ENCODE measurements around the gene STK25.

Gene STK25

GRCh38 chr2:241508240-241509154, at the start of gene STK25:
Gene STK25 (minus strand): TSS chr2:241508584. CDS start chr2:241508035, 549 bp downstream.
- DNase-seq: peak; percentile 99

DNA sequence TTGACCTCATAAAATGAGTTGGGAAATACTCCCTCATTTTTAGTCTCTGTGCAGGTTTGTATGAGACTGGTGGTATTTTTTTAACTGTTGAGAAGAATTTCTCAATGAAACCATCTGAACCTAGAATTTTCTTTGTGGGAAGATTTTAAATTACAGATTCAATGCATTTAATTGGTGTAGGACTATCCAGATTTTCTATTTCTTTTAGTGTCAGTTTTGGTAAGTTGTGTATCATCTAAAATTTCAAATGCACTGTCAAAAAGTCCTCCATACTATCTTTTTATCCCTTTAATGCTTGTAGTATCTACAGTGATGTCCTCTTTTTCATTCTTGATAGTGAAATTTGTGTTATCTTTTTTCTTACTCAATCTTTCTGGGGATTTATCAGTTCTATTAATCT, 48.4 kb upstream of the STK25 start:
- DNase-seq: no peak

DNA sequence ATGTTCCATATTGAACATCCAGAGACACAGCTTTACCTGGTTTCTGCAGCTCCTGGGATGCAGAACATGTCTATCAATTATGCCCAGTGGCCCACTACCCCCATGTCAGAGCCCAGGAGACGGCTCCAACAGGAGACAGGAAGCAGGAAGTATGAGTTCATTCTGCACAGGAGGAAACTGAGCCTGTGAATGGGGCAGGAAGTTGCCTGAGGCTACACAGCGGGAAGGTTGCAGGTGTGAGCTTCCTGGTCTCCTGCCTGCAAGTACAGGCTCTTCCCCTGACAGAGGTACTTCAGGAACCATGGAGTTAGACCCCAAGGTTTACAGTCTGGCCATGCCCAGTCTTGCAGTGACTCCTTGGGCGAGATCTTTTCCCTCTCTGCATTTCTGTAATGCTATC, 47.3 kb upstream of the STK25 start:
- no peak for DNase-seq

DNA sequence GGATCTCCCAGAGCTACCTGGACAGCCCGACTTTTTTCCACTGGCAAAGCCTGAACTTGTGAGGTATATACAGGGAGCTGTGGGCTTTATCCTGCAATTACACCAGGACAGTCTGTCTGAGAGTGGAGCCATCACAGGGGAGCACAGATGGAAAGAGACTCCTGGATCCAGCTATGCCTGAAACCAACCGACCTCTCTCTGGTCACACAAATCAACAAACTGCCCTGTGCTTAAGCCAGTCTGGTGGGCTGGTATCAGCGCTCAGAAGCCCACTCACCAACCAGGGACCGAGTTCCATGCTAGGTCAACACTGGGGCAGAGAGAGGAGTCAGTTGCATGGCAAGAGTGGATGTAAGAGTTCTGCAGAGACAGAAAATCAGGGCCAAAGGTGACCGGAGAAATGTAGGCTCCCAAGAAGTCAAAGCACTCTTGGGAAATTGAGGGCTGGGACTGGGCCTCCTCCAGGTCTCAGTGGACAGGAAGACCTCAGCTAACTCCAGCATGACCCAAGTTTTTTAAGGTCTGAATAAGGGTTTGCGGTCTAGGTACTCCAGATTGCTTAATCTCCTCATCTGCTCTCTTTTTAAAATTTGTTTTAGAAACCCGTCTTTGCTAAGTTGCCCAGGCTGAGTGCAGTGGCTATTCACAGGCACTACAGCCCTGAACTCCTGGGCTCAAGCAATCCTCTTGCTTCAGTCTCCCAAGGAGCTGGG, 46.4 kb upstream of the STK25 start:
- DNase-seq: no peak

DNA sequence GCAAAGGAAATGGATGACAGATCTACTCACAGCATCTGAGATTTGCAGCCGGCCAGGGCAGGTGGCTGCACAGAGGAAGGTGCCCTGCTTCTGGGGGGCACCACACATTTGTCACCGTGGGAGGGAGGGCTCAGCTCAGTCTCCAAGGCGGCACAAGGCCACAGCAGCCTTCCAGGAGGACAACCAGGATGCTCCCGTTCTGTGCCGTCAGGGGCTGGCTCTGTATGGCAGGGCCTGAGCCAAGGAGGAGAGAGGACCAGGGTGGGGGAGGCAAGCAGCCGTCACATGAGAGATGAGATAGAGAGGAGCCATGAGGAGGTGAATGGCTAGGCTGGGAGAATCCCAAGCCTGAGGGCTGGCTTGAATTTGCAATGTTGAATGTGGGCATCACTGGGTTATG, 45.6 kb upstream of the STK25 start:
- no peak for DNase-seq

DNA sequence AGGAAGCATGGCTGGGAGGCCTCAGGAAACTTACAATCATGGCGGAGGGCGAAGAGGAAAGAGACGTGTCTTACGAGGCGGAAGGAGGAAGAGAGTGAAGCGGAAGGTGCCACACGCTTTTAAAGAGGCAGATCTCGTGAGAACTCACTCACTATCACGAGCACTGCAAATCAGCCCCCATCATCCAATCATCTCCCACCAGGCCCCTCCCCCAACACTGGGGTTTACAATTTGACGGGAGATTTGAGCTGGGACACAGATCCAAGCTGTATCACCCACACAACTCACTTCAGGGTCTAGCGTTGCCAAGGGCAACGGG, 45.1 kb upstream of the STK25 start:
- DNase-seq: no peak

GRCh38 chr2:241551998-241552737, 43.8 kb upstream of the STK25 start:
- DNase-seq: no peak

- DNase-seq: no peak
These were observed 43.2 kb upstream of the STK25 start for GRCh38 chr2:241551599-241551997.

- DNase-seq: no peak
These were observed 42.5 kb upstream of the STK25 start for GRCh38 chr2:241550616-241551580.

- no peak for DNase-seq
These were observed 40.1 kb upstream of the STK25 start for GRCh38 chr2:241548451-241548835.

- DNase-seq: no peak
These were observed 39.5 kb upstream of the STK25 start for GRCh38 chr2:241547781-241548450.

DNA sequence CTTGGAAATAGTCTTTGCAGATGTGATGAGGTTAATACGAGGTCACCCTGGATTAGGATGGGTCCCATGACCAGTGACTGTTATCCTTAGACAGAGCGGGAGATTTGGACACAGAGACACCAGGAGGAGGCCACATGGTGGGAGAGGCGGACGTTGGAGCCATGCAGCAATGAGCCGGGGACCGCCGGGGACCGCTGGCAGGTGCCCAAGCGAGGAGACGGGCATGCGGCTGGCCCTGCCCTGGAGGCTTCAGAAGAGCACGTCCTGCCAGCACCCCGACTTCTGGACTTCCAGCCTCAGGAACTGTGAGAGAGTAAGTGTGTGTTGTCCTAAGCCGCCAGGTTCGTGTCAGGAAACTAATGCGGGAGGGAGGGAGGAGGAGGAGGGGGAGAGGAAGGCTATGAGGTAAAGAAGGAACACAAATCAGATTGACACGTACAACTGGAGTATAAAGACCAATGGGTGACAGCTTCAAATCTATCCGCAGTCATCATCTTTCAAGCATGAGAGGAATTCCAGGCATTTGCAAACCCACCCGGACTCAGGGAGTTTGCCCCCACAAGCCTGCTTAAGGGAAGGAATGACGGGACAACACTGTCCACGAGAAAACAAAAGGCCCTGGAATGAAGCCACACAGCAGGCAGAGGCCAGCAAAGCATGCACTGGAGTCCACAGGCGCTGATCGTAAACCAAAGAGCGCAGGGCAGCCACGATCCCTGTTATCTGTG, 38.6 kb upstream of the STK25 start:
- DNase-seq: no peak

DNA sequence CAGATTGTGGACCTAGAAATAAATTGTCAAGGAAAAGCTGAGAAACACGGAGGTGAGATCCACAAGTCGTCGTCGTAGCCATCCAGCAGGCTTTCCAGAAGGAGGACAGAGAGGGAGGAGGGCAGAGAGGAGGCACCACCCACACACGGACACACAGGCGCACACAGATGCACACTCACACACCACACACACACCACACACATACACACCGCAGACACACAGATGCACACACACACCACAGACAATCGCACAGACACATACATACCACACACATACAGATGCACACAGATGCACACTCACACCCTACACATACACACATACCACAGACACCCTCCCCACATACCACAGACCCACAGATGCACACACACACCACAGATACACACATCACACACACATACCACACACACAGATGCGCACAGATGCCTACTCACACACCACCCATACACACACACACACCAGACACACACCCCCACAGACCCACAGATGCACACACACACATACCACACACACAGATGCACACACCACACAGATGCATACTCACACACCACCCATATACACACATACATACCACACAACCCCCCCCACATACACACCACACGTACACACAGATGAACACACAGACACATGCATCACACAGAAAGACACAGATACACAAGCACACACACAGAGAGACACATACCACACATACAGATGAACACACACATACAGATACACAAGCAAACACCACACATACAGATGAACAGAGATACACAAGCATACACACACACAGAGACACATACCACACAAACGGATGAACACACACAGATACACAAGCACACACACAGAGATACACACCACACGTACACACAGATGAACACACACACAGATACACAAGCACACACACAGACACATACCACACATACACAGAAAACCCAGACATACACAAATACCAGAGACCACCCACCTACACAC, 37.4 kb upstream of the STK25 start:
- DNase-seq: no peak

GRCh38 chr2:241545106-241545505, 36.7 kb upstream of the STK25 start:
- DNase-seq: no peak

DNA sequence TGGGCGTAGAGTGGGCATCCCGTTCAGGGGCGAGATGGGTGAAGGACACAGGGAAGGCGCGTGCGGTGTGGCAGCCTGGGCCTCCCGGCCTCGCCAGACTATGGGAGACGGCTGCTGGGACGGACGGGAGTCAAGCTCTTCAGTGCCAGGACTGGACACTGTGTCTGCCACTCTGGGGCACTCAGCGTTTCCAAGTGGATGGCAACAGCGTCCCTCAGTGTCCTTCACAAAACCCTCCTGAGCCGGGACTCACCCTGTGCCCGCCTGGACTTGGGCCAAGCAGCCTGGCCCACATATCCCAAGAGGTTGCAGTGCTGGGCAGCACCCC, 33.9 kb upstream of the STK25 start:
- no peak for DNase-seq

DNA sequence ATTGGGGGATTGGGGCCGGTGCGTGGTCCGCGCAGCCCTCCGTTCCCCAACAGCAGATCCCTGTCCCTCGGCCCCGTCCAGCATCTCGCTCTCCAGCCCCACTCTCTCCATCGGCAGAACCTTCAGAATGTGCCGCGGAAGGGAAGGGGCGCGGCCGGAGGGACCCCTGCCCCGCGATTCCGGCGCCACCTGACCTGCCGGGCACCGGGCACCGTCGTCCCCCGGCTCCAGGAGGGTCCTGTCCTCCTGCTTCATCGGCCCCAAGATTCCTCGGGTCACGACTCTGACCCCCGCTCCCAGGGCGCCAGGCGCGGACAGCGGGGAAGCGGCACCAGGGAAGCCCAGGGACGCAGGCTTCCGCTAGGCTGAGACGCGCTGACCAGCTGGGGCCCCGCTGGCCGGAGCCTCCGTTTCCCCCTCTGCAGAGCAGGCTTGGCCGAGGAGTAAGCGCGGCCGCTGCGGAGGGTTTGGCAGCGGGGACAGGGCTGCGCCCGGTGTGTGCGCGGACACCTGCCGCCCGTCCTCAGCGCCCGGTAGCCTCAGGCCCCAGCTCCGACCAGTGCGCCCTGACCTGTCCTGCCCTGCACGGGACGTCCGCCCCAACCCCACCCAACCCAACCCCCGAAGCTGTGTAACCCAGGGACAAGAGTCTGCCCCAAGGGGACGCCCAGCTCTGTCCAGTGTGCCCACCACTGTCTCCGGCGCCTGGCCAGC, 33.3 kb upstream of the STK25 start:
- no peak for DNase-seq

GRCh38 chr2:241540771-241541561, 32.6 kb upstream of the STK25 start:
- peak; percentile 83 for DNase-seq

- DNase-seq: no peak
These were observed 32.0 kb upstream of the STK25 start for GRCh38 chr2:241540401-241540770.
